T-helper 2 cell (primary cell): ENCODE results near the gene EFHC1.
"Not testable (repeated sequence)": the region's sequence is repeated elsewhere in the genome, so short reads cannot be mapped to it uniquely, and the experiment has no call there.

Experiments
- DNase-seq, 5 experiments: peaks; one replicate each; pipeline versions ENCODE4 v3.0.0 to v3.0.0-alpha.2; 2012 to 2022
- total RNA-seq, 2 donors: gene quantifications; one replicate each; lab custom pipeline; 2026; lab: John Stamatoyannopoulos, UW

EFHC1 gene
- 8.1 to 8.2 reads per million in 2 donors for total RNA-seq

DNA sequence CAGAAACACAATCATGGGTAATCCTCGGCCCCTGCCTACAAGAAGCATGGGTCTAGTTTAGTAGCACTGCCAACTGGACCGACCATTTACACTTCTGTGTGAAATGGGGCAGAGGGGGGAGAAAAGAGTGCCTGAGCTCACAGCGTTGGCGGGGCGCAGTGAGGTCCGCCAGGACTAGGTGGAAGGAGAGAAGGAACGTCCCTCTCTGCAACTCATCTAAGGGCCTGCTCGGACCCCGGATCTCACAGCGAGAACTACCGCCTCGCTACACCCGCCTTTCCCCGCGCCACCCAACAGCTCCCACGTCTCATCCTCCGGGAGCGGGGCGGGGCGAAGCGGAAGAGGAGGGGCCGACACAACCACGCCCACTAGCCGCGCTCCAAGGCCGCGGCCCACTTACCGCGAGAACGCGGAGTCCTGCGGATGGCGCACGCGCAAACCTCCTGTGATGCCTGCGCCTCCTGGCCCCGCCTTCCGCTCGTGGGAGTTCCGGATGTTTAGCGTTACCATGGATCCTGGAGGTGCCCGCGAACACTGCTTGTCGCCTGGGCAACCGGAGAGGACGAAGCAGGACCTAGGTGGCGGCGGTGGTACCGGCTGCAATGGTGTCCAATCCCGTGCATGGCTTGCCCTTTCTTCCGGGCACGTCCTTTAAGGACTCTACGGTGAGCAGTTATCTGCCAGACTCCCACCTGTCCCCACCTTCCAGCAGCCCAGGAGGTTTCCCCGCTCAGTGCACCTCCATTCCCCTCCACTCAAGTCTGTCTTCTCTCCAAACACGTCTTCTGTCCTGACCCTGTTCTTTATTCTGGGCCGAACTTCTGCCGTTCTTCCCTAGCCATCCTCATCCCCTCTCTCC is at the start of gene EFHC1:
Gene EFHC1 (plus strand): TSS at position 534 of the 859 bp plus-strand sequence. CDS start 69 bp downstream, at position 603.
- peak; percentile 95 to 97 (median 96) for DNase-seq

DNA sequence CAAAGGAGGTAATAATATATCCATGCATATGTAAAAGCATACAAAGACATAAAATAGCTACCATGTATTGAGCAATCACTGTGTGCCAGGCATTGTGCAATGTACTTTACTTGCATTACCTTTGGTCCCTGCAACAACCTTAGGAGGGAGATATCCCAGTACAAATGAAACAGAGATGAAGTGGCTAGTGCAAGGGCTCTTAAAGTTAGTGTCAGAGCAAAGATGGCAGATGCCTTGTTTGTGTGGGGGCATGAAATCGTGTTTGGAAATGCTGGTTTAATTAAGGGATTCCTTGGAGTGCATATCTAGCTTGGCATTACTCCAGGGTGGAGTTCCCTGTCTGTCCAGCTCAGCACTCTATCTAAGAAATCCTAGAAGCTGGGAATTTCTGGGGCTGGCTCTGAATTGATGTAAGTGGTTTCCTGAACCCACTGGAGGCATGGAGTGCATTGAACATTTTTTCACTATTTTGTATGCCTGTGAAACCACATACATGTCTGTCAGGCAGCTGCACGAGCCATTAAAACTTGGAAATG is 48.4 kb upstream of the EFHC1 start:
- DNase-seq: no peak

DNA sequence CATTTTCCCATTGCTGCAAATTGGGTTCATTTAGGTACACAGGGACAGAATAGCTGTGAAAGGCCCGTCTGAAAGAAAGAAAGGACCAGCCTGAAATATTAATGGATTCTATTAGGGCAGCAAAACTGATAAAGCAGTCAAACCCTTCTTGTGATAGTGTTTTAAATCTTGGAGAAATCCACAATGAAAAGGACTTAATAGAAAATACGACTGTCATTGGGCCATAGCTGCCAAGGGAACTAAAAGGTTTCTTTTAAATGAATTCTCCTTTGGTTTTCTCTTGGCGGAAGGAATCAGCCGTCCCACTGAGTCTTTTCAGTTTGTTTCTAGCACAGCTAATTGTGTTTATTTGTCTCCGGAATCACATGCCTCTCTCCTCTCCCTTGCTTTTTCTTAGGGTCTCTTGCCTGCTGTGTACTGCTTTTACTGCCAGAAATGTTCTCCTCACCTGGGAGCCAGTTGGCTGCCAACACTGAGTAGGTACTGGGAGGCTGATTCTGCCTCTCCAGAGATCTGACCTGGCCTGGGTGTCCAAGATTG is 46.9 kb upstream of the EFHC1 start:
- no peak for DNase-seq

- DNase-seq: no peak
Measured at GRCh38 chr6:52374247-52374646, 45.9 kb upstream of the EFHC1 start.

- peak in 1 of 5 experiments; percentile 53 for DNase-seq
Measured at GRCh38 chr6:52375780-52376556, 44.2 kb upstream of the EFHC1 start.

DNA sequence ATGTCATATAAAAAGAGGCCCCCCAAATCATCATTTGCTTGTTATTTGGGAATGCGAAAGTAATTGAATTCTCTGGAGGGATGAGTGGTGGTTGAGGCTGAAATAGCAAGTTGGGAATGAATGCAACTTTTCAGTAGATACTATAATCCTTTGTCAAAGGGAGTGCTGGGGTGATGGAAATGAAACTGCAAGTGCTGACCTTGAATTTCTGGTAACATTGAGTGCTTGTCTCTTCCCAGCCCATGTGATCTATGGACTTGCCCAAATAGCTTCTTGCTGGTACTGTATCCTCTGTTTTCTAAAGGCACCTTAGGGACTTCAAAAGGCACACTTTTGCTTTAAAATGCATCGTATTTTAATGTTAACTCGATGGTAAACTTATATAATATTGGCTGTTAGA is 43.4 kb upstream of the EFHC1 start:
- DNase-seq: no peak

DNA sequence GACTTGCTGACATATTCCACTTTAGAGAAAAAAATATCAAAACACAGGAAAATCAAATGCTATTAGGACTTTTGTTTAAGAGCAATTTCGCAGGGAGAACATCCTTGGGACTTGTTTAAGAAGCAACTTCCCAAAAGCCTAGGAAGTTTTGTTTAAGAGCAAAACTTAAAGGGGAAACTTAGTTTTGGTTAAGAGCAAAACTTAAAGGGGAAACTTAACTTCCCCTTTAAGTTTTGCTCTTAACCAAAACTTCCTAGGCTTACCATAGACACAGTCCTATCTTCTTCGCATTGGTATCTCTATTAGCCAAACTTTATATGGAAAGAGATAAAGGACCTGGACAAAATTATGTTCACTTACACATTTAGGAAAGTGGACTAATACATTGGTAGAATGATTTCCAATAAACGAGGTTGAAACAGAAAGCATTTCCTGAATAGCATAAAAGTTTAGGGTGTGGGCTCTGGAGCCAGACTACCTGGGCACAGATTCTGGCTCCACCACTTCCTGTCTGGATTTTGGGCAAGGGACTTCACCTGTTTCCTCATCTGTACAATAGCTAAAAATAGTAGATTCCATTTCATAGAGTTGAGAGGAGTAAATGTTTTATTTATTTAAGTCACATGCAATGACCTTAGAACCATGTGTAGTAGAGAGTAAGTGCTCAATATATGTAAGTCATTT is 42.5 kb upstream of the EFHC1 start:
- peak in 1 of 5 experiments; percentile 26 for DNase-seq

DNA sequence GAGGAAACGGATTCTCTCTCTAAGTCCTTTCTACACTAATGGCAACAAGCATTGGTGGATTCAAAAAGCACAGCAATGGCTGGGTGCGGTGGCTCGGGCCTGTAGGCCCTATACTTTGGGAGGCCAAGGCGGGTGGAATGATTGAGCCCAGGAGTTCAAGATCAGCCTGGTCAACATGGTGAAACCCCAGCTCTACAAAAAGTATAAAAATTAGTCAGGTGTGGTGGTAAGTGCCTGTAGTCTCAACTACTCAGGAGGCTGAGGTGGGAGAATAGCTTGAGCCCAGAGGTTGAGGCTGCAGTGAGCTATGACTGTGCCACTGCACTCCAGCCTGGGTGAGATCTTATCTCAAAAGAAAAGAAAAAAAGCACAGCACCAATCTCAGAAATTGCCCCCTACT is 38.9 kb upstream of the EFHC1 start:
- DNase-seq: peak in 1 of 5 experiments; percentile 80

- no peak for DNase-seq
Measured at GRCh38 chr6:52384145-52384766, 35.9 kb upstream of the EFHC1 start.

DNA sequence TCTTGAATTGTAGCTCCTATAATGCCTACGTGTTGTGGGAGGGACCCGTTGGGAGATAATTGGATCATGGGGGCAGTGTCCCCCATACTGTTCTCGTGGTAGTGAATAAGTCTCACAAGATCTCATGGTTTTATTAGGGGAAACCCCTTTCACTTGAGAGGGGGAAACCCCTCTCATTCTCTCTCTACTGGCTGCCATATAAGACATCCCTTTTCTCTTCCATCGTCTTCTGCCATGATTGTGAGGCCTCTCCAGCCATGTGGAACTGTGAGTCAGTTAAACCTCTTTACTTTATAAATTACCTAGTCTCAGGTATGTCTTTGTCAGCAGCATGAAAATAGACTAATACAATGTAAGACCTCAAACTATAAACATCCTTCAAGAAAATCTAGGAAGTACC is 35.1 kb upstream of the EFHC1 start:
- no peak for DNase-seq

GRCh38 chr6:52388119-52388518 is 32.0 kb upstream of the EFHC1 start:
- DNase-seq: not testable (repeated sequence)

DNA sequence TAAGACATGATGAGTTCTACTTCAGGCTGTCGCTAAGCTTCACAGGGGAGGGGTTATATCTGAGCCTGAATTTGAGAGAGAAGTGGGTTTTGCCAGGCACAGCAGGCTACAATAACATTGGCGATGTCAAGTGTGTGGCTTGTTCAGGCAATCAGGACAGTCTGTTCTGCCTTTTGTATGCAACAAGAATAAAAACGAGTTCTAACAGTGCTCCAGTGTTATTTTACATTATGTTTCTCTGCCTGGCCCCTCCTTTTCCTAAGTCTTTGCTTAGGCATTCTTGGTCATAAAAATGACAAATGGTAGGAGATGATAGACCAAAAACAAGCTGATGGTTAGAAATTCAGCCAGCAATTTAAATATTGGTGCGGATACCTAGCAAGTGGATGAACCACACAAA is 31.4 kb upstream of the EFHC1 start:
- peak in 1 of 5 experiments; percentile 29 for DNase-seq

- DNase-seq: no peak
Measured at GRCh38 chr6:52389264-52389625, 30.9 kb upstream of the EFHC1 start.

- DNase-seq: peak in 4 of 5 experiments; percentile 23 to 90 (median 54)
Measured at GRCh38 chr6:52389626-52390360, 30.3 kb upstream of the EFHC1 start.

DNA sequence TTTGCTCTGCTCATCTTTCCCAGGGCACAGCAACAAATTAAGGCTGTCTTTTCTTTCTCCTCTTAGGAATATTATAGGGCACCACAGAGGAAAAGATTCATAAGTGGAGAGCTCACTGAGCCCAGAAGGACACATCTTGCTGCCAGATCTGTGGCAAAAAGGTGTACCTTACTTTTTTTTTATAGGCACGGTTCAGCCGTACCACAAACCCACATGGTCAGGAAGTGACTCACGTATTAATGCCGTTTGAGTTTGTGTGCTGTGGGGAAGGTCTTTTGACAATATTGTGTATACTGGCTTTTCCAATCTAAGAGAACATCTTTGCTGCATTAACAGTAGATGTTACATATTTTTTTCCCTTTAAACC is 29.8 kb upstream of the EFHC1 start:
- peak in 3 of 5 experiments; percentile 46 to 94 (median 79) for DNase-seq

- DNase-seq: no peak
Measured at GRCh38 chr6:52391599-52391998, 28.5 kb upstream of the EFHC1 start.

- peak in 1 of 5 experiments; percentile 77 for DNase-seq
Measured at GRCh38 chr6:52392944-52393343, 27.2 kb upstream of the EFHC1 start.

GRCh38 chr6:52393780-52394179 is 26.4 kb upstream of the EFHC1 start:
- DNase-seq: peak in 1 of 5 experiments; percentile 30

- peak in 2 of 5 experiments; percentile 21 to 80 for DNase-seq
Measured at GRCh38 chr6:52394251-52394666, 25.9 kb upstream of the EFHC1 start.

DNA sequence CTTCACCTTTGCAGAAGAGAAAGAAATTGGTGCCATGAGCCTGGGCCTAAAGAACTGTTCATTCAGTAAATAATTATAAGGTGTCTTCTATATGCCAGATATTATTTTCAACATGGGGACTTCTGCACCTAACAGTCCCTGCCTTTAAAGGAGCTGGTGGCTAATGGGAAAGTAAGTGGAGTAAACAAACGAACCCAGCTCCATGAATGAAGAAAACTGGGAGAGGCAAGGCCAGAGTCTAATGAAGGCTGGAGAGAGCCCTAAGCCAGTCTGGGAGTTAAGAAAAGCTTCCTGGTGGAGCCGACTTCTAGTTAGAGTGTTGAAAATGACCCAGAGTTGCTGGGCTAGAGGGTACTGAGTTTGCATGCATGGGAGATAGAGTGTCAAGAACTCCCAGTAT is 24.2 kb upstream of the EFHC1 start:
- no peak for DNase-seq
